Measurements from ENCODE around the gene D2HGDH.

GRCh38 chr2:241755166-241755565 is 20.7 kb downstream of the D2HGDH start:
- TF ChIP-seq CTCF (conservative IDR thresholded peaks at IDR 0.05 in 1 of 2, IDR thresholded peaks at IDR 0.05 in 1 of 2; ENCODE audit: extremely low read depth in 1 of 2, insufficient read depth in 1 of 2, low read depth in 1 of 2, low read length in 2 of 2) (no peak), EZH2 (IDR thresholded peaks at IDR 0.05; ENCODE audit: borderline replicate concordance, low read length) (no peak)

Measured in mammary epithelial cell (primary cell).